ENCODE results near the gene C9orf78. TPM values are rescaled to one million over a fixed set of nuclear protein-coding genes. Genes with fewer than 3 reads are reported as not detected.

The C9orf78 gene
- total and polyA plus RNA-seq, 2 experiments from 2014 or later = 43.8 to 47.9 TPM

DNA sequence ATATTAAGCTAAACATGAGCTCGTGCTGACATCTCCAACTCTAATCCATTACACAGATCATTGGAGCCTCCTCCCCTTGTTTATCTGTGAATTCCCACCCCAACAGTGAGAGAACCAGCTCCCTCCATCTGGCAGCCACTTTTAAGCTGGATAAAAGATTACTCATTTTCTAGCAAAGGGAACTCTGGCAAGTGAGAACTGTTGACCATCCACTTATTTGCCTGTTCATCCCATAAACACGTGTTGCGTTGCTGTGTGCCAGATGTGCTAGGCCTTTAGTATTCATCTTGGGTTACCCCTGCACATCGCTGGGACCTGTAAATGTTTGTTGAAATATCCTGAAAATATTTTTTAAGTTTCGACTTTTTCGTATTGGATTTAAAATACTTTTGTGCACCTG is 8.7 kb downstream of the C9orf78 start:
- Histone ChIP-seq H4K20me1 (ENCODE audit: insufficient read depth, poor library complexity, severe bottlenecking) (no peaks in the 10 kb centered on the region), H3K4me2 (no peak overlapping the region), H3K4me1 (ENCODE audit: insufficient read depth) (peaks cover 8% of the 10 kb centered on the region), H3K79me2 (peaks cover 21% of the 10 kb centered on the region), H2AFZ (no peak overlapping the region), H3K36me3 (replicated peaks; ENCODE audit: insufficient read depth, low read depth) (no peaks in the 10 kb centered on the region), H3K9me2 (replicated peaks; ENCODE audit: insufficient read depth) (no peaks in the 10 kb centered on the region), H3K4me3 (no peak overlapping the region), H3K27ac (no peak overlapping the region), H3K9me3 (ENCODE audit: low read depth) (no peaks in the 10 kb centered on the region), H3K27me3 (no peaks in the 10 kb centered on the region)
- TF ChIP-seq EZH2phosphoT487 (IDR thresholded peaks at IDR 0.05; ENCODE audit: low read depth, severe bottlenecking, unreplicated experiment) (no peak), EZH2 (IDR thresholded peaks at IDR 0.05; ENCODE audit: borderline replicate concordance) (no peak)
- TF ChIP-seq, protein P1, sequence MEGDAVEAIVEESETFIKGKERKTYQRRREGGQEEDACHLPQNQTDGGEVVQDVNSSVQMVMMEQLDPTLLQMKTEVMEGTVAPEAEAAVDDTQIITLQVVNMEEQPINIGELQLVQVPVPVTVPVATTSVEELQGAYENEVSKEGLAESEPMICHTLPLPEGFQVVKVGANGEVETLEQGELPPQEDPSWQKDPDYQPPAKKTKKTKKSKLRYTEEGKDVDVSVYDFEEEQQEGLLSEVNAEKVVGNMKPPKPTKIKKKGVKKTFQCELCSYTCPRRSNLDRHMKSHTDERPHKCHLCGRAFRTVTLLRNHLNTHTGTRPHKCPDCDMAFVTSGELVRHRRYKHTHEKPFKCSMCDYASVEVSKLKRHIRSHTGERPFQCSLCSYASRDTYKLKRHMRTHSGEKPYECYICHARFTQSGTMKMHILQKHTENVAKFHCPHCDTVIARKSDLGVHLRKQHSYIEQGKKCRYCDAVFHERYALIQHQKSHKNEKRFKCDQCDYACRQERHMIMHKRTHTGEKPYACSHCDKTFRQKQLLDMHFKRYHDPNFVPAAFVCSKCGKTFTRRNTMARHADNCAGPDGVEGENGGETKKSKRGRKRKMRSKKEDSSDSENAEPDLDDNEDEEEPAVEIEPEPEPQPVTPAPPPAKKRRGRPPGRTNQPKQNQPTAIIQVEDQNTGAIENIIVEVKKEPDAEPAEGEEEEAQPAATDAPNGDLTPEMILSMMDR (IDR thresholded peaks at IDR 0.05; ENCODE audit: poor library complexity) = no peak
- 90% methylated on average over 6 of the region's 6 CpGs for WGBS (ENCODE audit: low lambda C conversion rate, missing lambda C conversion rate)
- DNase-seq (ENCODE audit: low spot score) = no peak

DNA sequence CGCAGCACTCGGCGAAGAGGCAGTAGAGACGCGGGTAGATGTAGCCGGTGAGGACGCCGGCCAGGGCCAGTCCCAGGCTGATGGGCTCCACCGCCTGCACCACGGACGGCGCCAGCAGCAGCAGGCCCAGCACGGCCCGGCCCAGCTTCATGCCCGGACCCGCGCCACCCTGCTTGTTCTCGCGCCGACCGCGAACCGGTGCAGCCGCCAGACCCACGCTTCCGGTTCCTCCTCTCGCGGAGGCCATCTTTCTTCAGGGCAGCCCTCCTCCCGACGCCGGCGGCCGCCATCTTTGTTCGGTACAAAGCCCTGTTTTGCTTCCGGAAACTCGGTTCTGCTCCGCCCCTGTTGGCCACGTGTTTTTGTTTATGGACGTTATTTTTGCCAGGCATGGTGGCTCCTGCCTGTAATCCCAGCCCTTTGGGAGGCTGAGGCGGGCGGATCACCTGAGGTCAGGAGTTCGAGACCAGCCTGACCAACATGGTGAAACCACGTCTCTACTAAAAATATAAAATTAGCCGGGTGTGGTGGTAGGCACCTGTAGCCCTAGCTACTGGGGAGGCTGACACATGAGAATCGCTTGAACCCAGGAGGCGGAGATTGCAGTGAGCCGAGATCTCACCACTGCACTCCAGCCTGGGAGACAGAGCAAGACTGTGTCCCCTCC is 11.0 kb downstream of the C9orf78 start, which contains the start of gene TOR1A:
TOR1A (minus strand) TSS at position 202 of the 667 bp plus-strand sequence; CDS start at position 151, 51 bp downstream.
- TF ChIP-seq, protein P1 (IDR thresholded peaks at IDR 0.05; ENCODE audit: poor library complexity) = no peak
- no peak for TF ChIP-seq EZH2 (IDR thresholded peaks at IDR 0.05; ENCODE audit: borderline replicate concordance)
- no peak for TF ChIP-seq EZH2phosphoT487 (IDR thresholded peaks at IDR 0.05; ENCODE audit: low read depth, severe bottlenecking, unreplicated experiment)
- peak within 1 kb of the TSS; percentile 88 for H3K27ac ChIP-seq
- WGBS (ENCODE audit: low lambda C conversion rate, missing lambda C conversion rate) = 6% methylated on average over 47 of the region's 47 CpGs
- no peaks in the 10 kb centered on the region for H3K9me2 ChIP-seq (replicated peaks; ENCODE audit: insufficient read depth)
- no peaks in the 10 kb centered on the region for H3K9me3 ChIP-seq (ENCODE audit: low read depth)
- H3K79me2 ChIP-seq = peaks cover 25% of the 10 kb centered on the region
- no peaks in the 10 kb centered on the region for H4K20me1 ChIP-seq (ENCODE audit: insufficient read depth, poor library complexity, severe bottlenecking)
- DNase-seq (ENCODE audit: low spot score) = peak; percentile 95
- peak within 1 kb of the TSS; percentile 86 for H3K4me3 ChIP-seq
- H3K4me1 ChIP-seq (ENCODE audit: insufficient read depth) = peaks cover 8% of the 10 kb centered on the region
- H2AFZ ChIP-seq = peak within 1 kb of the TSS; percentile 80
- H3K4me2 ChIP-seq = peak within 1 kb of the TSS; percentile 96
- no peaks in the 10 kb centered on the region for H3K36me3 ChIP-seq (replicated peaks; ENCODE audit: insufficient read depth, low read depth)
- H3K27me3 ChIP-seq = no peaks in the 10 kb centered on the region

DNA sequence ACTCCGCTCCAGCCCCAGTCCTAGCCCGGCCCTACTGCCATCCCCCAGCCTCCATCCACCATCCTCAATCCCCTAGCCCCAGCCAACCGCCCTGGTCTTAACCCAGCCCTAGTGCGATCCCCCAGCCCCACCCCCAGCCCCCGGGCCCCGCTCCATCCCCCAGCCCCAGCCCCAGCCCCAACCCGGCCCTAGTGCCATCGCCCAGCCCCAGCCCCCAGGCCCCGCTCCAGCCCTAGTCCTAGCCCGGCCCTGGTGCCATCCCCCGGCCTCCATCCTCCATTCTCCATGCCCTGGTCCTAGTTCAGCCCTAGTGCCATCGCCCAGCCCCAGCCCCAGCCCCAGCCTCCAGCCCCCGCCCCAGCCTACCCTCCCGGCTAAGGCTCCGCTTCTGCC is 11.5 kb downstream of the C9orf78 start:
- no peaks in the 10 kb centered on the region for H4K20me1 ChIP-seq (ENCODE audit: insufficient read depth, poor library complexity, severe bottlenecking)
- DNase-seq (ENCODE audit: low spot score) = peak; percentile 22
- peak overlapping the region; percentile 88 for H3K27ac ChIP-seq
- no peaks in the 10 kb centered on the region for H3K9me2 ChIP-seq (replicated peaks; ENCODE audit: insufficient read depth)
- peaks cover 8% of the 10 kb centered on the region for H3K4me1 ChIP-seq (ENCODE audit: insufficient read depth)
- peak overlapping the region; percentile 96 for H3K4me2 ChIP-seq
- no peaks in the 10 kb centered on the region for H3K27me3 ChIP-seq
- H3K79me2 ChIP-seq = peaks cover 25% of the 10 kb centered on the region
- WGBS (ENCODE audit: low lambda C conversion rate, missing lambda C conversion rate) = 0% methylated on average over 3 of the region's 15 CpGs
- no peaks in the 10 kb centered on the region for H3K9me3 ChIP-seq (ENCODE audit: low read depth)
- peak overlapping the region; percentile 80 for H2AFZ ChIP-seq
- H3K36me3 ChIP-seq (replicated peaks; ENCODE audit: insufficient read depth, low read depth) = no peaks in the 10 kb centered on the region
- no peak for TF ChIP-seq EZH2 (IDR thresholded peaks at IDR 0.05; ENCODE audit: borderline replicate concordance)
- no peak for TF ChIP-seq EZH2phosphoT487 (IDR thresholded peaks at IDR 0.05; ENCODE audit: low read depth, severe bottlenecking, unreplicated experiment)
- TF ChIP-seq, protein P1 (IDR thresholded peaks at IDR 0.05; ENCODE audit: poor library complexity) = no peak
- peak overlapping the region; percentile 86 for H3K4me3 ChIP-seq
